HG02678 (cell line): ENCODE results near the gene MRM1.

ENCODE experiments used
- ATAC-seq: cut with Tn5 transposase; IDR thresholded peaks from one replicate; pipeline ENCODE4 v1.9.1; 2021; ENCODE audit warnings: mild to moderate bottlenecking, moderate library complexity; ENCODE audit not compliant: unreplicated experiment

MRM1 gene

DNA sequence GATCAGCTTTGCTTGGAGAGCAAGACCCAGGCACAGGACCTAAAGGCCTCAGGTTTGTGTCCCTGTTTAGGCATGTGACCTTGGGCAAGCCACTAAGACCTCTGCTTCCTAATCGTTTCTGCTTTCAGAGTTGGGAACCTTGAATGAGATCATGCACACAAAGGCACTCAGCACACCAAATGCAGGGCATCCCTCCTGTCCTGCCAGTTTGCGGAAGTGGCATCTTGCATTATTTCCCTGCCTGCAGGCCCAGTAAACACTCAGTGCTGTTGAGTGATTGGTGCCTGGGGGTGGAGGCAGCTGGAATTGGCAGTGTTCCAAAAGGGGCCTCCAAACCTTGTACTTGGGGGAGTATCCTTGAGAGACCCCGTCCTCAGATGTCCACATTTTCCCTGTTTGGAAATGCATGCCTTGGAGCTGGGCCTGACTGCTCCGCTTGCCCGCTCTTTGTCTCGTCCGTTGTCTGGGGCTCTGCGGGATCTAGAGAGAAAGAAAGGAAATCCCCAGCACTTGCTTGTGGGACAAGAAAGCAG, 28.7 kb downstream of the MRM1 start:
- no peak for ATAC-seq

DNA sequence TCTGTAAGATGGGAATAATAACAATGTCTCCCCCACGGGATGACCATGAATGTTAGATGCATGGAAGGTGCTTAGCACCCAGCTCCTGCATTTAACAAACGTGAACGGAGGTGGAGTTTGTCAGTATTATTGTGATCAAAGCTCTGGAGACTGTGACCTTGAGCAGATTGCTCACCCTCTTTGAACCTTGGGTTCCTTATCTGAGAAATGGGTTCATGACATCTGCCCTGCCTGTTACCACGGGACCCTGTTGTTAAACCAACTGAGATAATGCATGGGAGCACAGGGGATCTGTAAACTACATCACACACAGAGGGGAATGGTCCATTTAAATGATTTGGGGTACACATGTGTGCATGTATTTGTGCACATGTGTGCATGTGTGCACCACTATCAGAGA, 29.6 kb downstream of the MRM1 start:
- no peak for ATAC-seq

- ATAC-seq = no peak
These were observed 31.8 kb downstream of the MRM1 start for GRCh38 chr17:36632916-36633771.

GRCh38 chr17:36640346-36640745, 39.0 kb downstream of the MRM1 start:
- no peak for ATAC-seq

- no peak for ATAC-seq
These were observed 39.5 kb downstream of the MRM1 start for GRCh38 chr17:36640836-36641235.

- ATAC-seq = no peak
These were observed 40.0 kb downstream of the MRM1 start for GRCh38 chr17:36641331-36641876.

GRCh38 chr17:36641877-36642845, 40.8 kb downstream of the MRM1 start:
- no peak for ATAC-seq

DNA sequence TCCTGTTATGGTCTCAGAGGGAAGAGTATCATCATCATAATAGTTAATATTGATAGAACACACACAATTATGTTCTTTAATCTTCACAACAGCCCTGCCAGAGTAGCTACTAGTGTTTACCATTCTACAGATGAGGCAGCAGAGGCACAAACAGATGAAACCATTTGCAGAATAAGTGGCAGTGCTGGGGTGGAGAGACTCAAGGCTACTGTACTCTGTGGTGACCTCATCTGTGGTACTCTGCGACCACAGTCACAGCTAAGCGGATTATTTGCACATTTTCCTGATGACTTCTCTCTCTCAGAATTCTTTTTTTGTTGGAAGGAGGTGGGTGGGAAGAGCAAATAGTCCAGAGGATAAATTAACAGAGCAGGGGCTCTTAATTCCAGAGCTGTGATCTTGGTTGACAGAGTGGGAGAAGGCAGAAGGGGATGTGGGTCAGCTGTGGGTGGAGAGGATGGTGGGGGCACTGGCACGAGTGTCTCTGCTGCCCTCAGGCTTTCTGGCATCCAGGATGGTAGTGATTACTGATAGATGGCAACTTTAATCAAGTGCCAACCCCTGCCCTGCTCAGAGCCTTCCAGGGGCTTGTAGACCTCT, 41.8 kb downstream of the MRM1 start:
- ATAC-seq = no peak

- ATAC-seq = no peak
These were observed 44.0 kb downstream of the MRM1 start for GRCh38 chr17:36645422-36645821.

- ATAC-seq = no peak
These were observed 46.3 kb downstream of the MRM1 start for GRCh38 chr17:36647636-36648035.

GRCh38 chr17:36650096-36650775, 48.9 kb downstream of the MRM1 start:
- ATAC-seq = no peak

DNA sequence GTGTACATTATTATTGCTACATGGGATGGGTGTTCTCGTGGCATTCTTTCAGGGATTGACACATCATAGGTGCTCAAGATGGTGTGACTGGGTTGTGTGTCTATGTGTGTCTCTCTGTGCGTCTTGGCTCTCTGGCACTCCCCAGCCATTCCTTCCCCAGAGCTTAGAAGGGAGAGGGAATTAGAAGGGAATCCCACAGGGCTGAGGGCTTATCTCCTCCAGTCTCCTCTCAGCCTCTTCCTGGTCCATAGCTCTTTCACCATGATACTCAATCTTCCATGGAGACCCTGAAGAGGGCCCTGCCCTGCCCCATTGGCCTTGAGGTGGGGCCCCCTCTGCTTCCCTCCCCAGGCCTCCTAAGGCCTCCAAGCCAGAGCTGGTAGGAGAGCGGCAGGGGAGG, 52.0 kb downstream of the MRM1 start:
- ATAC-seq = no peak

GRCh38 chr17:36653856-36654255, 52.5 kb downstream of the MRM1 start:
- ATAC-seq = no peak

DNA sequence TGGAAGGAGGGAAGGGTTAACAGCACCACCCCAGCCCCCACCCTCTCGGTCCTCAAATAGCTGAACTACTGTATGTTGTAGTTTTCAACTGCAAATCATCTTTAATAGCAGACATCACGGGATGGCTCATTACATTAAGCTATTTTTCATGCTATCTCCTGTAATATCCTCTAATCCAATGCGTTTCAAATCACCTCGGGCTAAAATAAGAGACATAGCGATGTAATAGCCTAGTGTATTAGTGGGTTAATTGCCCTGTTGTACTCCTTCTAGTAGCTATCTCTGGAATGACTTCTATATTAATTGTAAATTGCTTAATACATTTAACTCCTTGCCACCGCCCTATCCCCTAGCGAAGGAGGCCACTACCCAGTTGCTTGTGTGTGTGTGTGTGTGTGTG, 54.3 kb downstream of the MRM1 start:
- ATAC-seq = no peak

DNA sequence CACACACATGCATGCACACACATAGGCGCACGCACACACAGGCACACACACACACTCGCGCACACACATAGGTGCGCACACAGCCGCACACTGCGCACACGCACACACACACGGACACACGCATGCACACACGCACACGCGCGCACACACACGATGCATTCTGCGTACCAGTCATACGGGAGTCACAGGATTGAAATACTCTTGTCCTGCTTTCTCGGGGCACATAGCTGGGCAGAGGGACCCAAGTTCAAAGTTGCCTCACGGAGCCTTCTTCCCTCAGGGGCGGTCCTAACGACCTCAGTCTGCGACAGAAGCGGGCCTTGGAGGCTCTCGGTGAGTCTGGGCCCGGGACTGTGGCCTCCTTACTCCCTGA, 56.0 kb downstream of the MRM1 start:
- ATAC-seq = no peak

DNA sequence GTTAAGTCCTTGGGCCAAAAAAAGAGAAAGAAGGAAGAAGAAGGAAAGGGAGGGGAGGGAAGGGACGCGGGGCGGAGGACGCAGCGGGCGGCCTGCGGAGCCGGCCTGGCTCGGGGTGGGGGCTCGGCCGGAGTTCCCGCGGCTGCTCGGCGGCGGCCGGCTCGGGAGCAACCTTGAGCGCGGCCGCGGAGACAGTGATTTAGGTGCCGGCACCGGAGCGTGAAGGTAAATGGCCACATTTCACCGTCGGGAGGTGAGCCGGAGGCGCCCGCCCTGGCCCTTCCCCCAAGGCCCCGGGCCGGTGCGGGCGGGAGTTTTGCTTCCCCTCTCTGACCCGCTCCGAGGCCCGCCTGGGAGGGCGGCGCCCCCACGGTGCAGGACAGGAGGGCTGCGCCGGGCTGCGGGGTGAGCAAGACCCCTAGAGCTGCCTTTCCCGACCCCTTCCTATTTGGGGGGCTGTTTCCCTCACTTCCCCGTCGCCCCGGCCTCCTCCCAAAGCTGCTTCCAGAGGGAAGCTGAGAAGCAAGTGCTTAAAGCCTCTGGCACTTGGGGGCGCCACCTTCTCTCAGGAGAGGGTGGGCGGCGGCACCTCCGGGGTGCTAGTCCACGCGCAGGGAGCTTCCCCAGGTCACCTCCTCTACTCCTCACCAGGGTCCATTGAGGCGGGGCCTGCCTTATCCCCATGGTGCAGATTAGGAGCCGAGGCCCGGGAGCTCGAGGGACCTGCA, 56.5 kb downstream of the MRM1 start:
- no peak for ATAC-seq
